ENCODE measurements around the gene SAMD10. TPM values are rescaled to one million over a fixed set of nuclear protein-coding genes. Genes with fewer than 3 reads are reported as not detected.
"Not testable (repeated sequence)": the region's sequence is repeated elsewhere in the genome, so short reads cannot be mapped to it uniquely, and the experiment has no call there.

SAMD10 gene
- total and polyA plus RNA-seq, 2 experiments from 2014 or later: 1.6 to 11.0 TPM

GRCh38 chr20:63930971-63931553 is 48.4 kb downstream of the SAMD10 start:
- Histone ChIP-seq H3K9me3 (ENCODE audit: low read depth) (no peaks in the 10 kb centered on the region), H2AFZ (no peak overlapping the region), H4K20me1 (ENCODE audit: insufficient read depth, poor library complexity, severe bottlenecking) (peaks cover 19% of the 10 kb centered on the region), H3K79me2 (peaks cover 16% of the 10 kb centered on the region), H3K4me1 (ENCODE audit: insufficient read depth) (no peaks in the 10 kb centered on the region), H3K27ac (no peak overlapping the region), H3K27me3 (no peaks in the 10 kb centered on the region), H3K36me3 (replicated peaks; ENCODE audit: insufficient read depth, low read depth) (peaks cover 3% of the 10 kb centered on the region), H3K4me2 (no peak overlapping the region), H3K4me3 (no peak overlapping the region), H3K9me2 (replicated peaks; ENCODE audit: insufficient read depth) (no peaks in the 10 kb centered on the region)
- 91% methylated on average over 23 of the region's 37 CpGs for WGBS (ENCODE audit: low lambda C conversion rate, missing lambda C conversion rate)
- no peak for DNase-seq (ENCODE audit: low spot score)
- no peak for TF ChIP-seq EZH2 (IDR thresholded peaks at IDR 0.05; ENCODE audit: borderline replicate concordance)
- TF ChIP-seq EZH2phosphoT487 (IDR thresholded peaks at IDR 0.05; ENCODE audit: low read depth, severe bottlenecking, unreplicated experiment): no peak
- no peak for TF ChIP-seq CTCF (IDR thresholded peaks at IDR 0.05; ENCODE audit: poor library complexity)

GRCh38 chr20:63929473-63929883 is 50.0 kb downstream of the SAMD10 start:
- H4K20me1 ChIP-seq (ENCODE audit: insufficient read depth, poor library complexity, severe bottlenecking): peaks cover 22% of the 10 kb centered on the region
- H3K36me3 ChIP-seq (replicated peaks; ENCODE audit: insufficient read depth, low read depth): not testable (repeated sequence)

GRCh38 chr20:63929071-63929470 is 50.4 kb downstream of the SAMD10 start:
- H3K79me2 ChIP-seq: peaks cover 36% of the 10 kb centered on the region
- DNase-seq (ENCODE audit: low spot score): no peak
- peaks cover 3% of the 10 kb centered on the region for H3K36me3 ChIP-seq (replicated peaks; ENCODE audit: insufficient read depth, low read depth)
- H3K27ac ChIP-seq: no peak overlapping the region
- no peaks in the 10 kb centered on the region for H3K9me3 ChIP-seq (ENCODE audit: low read depth)
- H3K4me3 ChIP-seq: no peak overlapping the region
- H2AFZ ChIP-seq: no peak overlapping the region
- H4K20me1 ChIP-seq (ENCODE audit: insufficient read depth, poor library complexity, severe bottlenecking): peaks cover 26% of the 10 kb centered on the region
- no peak overlapping the region for H3K4me2 ChIP-seq
- no peaks in the 10 kb centered on the region for H3K27me3 ChIP-seq
- TF ChIP-seq CTCF (IDR thresholded peaks at IDR 0.05; ENCODE audit: poor library complexity) (no peak), EZH2 (IDR thresholded peaks at IDR 0.05; ENCODE audit: borderline replicate concordance) (no peak), EZH2phosphoT487 (IDR thresholded peaks at IDR 0.05; ENCODE audit: low read depth, severe bottlenecking, unreplicated experiment) (no peak)
- H3K4me1 ChIP-seq (ENCODE audit: insufficient read depth): no peaks in the 10 kb centered on the region
- no peaks in the 10 kb centered on the region for H3K9me2 ChIP-seq (replicated peaks; ENCODE audit: insufficient read depth)
- WGBS (ENCODE audit: low lambda C conversion rate, missing lambda C conversion rate): 99% methylated on average over 26 of the region's 26 CpGs

More at GRCh38 chr20:63929473-63929883, 50.0 kb downstream of the SAMD10 start:
- H3K9me2 ChIP-seq (replicated peaks; ENCODE audit: insufficient read depth); H3K4me2 ChIP-seq; H3K4me1 ChIP-seq (ENCODE audit: insufficient read depth); DNase-seq (ENCODE audit: low spot score); H3K9me3 ChIP-seq (ENCODE audit: low read depth); H2AFZ ChIP-seq; H3K4me3 ChIP-seq; H3K27ac ChIP-seq; H3K27me3 ChIP-seq: not testable (repeated sequence)
- H3K79me2 ChIP-seq: peaks cover 32% of the 10 kb centered on the region
- WGBS (ENCODE audit: low lambda C conversion rate, missing lambda C conversion rate): 98% methylated on average over 8 of the region's 31 CpGs

- no peak for TF ChIP-seq EZH2 (IDR thresholded peaks at IDR 0.05; ENCODE audit: borderline replicate concordance)
- no peak for TF ChIP-seq CTCF (IDR thresholded peaks at IDR 0.05; ENCODE audit: poor library complexity)
- TF ChIP-seq EZH2phosphoT487 (IDR thresholded peaks at IDR 0.05; ENCODE audit: low read depth, severe bottlenecking, unreplicated experiment): no peak
- no peak for DNase-seq (ENCODE audit: low spot score)
- peaks cover 3% of the 10 kb centered on the region for H3K36me3 ChIP-seq (replicated peaks; ENCODE audit: insufficient read depth, low read depth)
- peaks cover 35% of the 10 kb centered on the region for H4K20me1 ChIP-seq (ENCODE audit: insufficient read depth, poor library complexity, severe bottlenecking)
- H2AFZ ChIP-seq: no peak overlapping the region
- no peak overlapping the region for H3K4me3 ChIP-seq
- peaks cover 5% of the 10 kb centered on the region for H3K4me1 ChIP-seq (ENCODE audit: insufficient read depth)
- peaks cover 64% of the 10 kb centered on the region for H3K79me2 ChIP-seq
- H3K4me2 ChIP-seq: no peak overlapping the region
- no peak overlapping the region for H3K27ac ChIP-seq
- WGBS (ENCODE audit: low lambda C conversion rate, missing lambda C conversion rate): 89% methylated on average over 6 of the region's 8 CpGs
- no peaks in the 10 kb centered on the region for H3K27me3 ChIP-seq
- no peaks in the 10 kb centered on the region for H3K9me3 ChIP-seq (ENCODE audit: low read depth)
- H3K9me2 ChIP-seq (replicated peaks; ENCODE audit: insufficient read depth): no peaks in the 10 kb centered on the region
These were observed 53.1 kb downstream of the SAMD10 start for GRCh38 chr20:63926298-63926697.

Data from hepatocyte (in vitro differentiated cells).